WTC11 (cell line): ENCODE data around the gene TMEM79.

Experiments used
- CBFB ChIP-seq: sonication (generic); formaldehyde crosslinking; IDR thresholded peaks from 2 replicates; pipeline ENCODE4 v1.8.1; 2022; ENCODE audit warnings: mild to moderate bottlenecking, low read depth, missing genetic modification reagents
- CREB1 ChIP-seq: sonication (generic); formaldehyde crosslinking; IDR thresholded peaks from 2 replicates; pipeline ENCODE4 v1.8.0; 2023; ENCODE audit warnings: mild to moderate bottlenecking, missing genetic modification reagents
- FOXJ3 ChIP-seq: sonication (generic); formaldehyde crosslinking; IDR thresholded peaks from 2 replicates; pipeline ENCODE4 v1.9.0; 2021; ENCODE audit warnings: missing genetic modification reagents, mild to moderate bottlenecking, borderline replicate concordance
- FOXP1 ChIP-seq: sonication (generic); formaldehyde crosslinking; IDR thresholded peaks from 2 replicates; pipeline ENCODE4 v1.8.0; 2022; ENCODE audit warnings: missing genetic modification reagents, mild to moderate bottlenecking, moderate library complexity, borderline replicate concordance
- IRF2 ChIP-seq: sonication (generic); formaldehyde crosslinking; IDR thresholded peaks from 2 replicates; pipeline ENCODE4 v1.8.0; 2022; ENCODE audit warnings: low read depth, missing genetic modification reagents, borderline replicate concordance
- MXD4 ChIP-seq: fragments of 250-450 bp; sonication (Bioruptor Pico); IDR thresholded peaks from 2 replicates; pipeline ENCODE4 v1.8.0; 2021; ENCODE audit warnings: mild to moderate bottlenecking, moderate library complexity, borderline replicate concordance
- TEAD4 ChIP-seq: sonication (generic); formaldehyde crosslinking; IDR thresholded peaks from 2 replicates; pipeline ENCODE4 v1.8.0; 2022; ENCODE audit warnings: mild to moderate bottlenecking, missing genetic modification reagents
- ZNF263 ChIP-seq: sonication (generic); formaldehyde crosslinking; IDR thresholded peaks from 2 replicates; pipeline ENCODE4 v1.8.1; 2022; ENCODE audit warnings: low read depth, mild to moderate bottlenecking, moderate library complexity, missing genetic modification reagents
- TF ChIP-seq, protein P1 (sequence below): fragments of 200-600 bp; IDR thresholded peaks from 2 replicates; pipeline ENCODE4 v1.8.0; 2022; ENCODE audit warnings: antibody characterized with exemption
- TF ChIP-seq, protein P2 (sequence below): sonication (generic); formaldehyde crosslinking; IDR thresholded peaks from 2 replicates; pipeline ENCODE4 v1.8.0; 2022; ENCODE audit warnings: mild to moderate bottlenecking, missing genetic modification reagents
- TF ChIP-seq, protein P3 (sequence below): sonication (generic); formaldehyde crosslinking; IDR thresholded peaks from 2 replicates; pipeline ENCODE4 v1.8.1; 2022; ENCODE audit warnings: low read depth, missing genetic modification reagents, borderline replicate concordance
- TF ChIP-seq, protein P4 (sequence below): sonication (generic); formaldehyde crosslinking; IDR thresholded peaks from 2 replicates; pipeline ENCODE4 v1.8.1; 2023; ENCODE audit warnings: mild to moderate bottlenecking, missing genetic modification reagents, moderate library complexity
- TF ChIP-seq, protein P5 (sequence below): sonication (generic); formaldehyde crosslinking; conservative IDR thresholded peaks from 2 replicates; pipeline ENCODE4 v1.8.1; 2022; ENCODE audit warnings: mild to moderate bottlenecking, missing genetic modification reagents

DNA sequence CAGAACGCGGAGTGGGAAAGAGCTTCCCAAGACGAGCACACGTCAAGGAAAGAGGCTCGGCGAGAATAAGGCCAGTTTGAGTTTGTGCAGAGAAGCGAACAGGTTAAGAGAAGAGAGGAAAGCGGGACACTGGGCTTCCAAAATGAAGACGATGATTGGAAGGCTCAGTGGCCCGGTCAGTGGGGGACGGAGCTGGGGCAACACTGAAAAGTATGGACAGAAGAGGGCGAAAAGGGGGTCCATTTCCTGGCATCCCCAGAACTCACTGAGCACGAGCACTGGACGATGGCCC lies 53.7 kb downstream of the TMEM79 start:
- TF ChIP-seq, protein P1, sequence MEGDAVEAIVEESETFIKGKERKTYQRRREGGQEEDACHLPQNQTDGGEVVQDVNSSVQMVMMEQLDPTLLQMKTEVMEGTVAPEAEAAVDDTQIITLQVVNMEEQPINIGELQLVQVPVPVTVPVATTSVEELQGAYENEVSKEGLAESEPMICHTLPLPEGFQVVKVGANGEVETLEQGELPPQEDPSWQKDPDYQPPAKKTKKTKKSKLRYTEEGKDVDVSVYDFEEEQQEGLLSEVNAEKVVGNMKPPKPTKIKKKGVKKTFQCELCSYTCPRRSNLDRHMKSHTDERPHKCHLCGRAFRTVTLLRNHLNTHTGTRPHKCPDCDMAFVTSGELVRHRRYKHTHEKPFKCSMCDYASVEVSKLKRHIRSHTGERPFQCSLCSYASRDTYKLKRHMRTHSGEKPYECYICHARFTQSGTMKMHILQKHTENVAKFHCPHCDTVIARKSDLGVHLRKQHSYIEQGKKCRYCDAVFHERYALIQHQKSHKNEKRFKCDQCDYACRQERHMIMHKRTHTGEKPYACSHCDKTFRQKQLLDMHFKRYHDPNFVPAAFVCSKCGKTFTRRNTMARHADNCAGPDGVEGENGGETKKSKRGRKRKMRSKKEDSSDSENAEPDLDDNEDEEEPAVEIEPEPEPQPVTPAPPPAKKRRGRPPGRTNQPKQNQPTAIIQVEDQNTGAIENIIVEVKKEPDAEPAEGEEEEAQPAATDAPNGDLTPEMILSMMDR: no peak
- TF ChIP-seq ZNF263 (CRISPR knock-in tag) (no peak), MXD4 (CRISPR knock-in tag) (no peak), FOXJ3 (no peak), TEAD4 (CRISPR knock-in tag) (no peak), FOXP1 (CRISPR knock-in tag) (no peak), CBFB (CRISPR knock-in tag) (no peak), IRF2 (CRISPR knock-in tag) (no peak), CREB1 (CRISPR knock-in tag) (no peak)
- TF ChIP-seq, protein P2, sequence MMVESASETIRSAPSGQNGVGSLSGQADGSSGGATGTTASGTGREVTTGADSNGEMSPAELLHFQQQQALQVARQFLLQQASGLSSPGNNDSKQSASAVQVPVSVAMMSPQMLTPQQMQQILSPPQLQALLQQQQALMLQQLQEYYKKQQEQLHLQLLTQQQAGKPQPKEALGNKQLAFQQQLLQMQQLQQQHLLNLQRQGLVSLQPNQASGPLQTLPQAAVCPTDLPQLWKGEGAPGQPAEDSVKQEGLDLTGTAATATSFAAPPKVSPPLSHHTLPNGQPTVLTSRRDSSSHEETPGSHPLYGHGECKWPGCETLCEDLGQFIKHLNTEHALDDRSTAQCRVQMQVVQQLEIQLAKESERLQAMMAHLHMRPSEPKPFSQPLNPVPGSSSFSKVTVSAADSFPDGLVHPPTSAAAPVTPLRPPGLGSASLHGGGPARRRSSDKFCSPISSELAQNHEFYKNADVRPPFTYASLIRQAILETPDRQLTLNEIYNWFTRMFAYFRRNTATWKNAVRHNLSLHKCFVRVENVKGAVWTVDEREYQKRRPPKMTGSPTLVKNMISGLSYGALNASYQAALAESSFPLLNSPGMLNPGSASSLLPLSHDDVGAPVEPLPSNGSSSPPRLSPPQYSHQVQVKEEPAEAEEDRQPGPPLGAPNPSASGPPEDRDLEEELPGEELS: no peak
- TF ChIP-seq, protein P3, sequence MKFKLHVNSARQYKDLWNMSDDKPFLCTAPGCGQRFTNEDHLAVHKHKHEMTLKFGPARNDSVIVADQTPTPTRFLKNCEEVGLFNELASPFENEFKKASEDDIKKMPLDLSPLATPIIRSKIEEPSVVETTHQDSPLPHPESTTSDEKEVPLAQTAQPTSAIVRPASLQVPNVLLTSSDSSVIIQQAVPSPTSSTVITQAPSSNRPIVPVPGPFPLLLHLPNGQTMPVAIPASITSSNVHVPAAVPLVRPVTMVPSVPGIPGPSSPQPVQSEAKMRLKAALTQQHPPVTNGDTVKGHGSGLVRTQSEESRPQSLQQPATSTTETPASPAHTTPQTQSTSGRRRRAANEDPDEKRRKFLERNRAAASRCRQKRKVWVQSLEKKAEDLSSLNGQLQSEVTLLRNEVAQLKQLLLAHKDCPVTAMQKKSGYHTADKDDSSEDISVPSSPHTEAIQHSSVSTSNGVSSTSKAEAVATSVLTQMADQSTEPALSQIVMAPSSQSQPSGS (CRISPR knock-in tag): no peak
- TF ChIP-seq, protein P4, sequence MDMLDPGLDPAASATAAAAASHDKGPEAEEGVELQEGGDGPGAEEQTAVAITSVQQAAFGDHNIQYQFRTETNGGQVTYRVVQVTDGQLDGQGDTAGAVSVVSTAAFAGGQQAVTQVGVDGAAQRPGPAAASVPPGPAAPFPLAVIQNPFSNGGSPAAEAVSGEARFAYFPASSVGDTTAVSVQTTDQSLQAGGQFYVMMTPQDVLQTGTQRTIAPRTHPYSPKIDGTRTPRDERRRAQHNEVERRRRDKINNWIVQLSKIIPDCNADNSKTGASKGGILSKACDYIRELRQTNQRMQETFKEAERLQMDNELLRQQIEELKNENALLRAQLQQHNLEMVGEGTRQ (CRISPR knock-in tag): no peak
- TF ChIP-seq, protein P5, sequence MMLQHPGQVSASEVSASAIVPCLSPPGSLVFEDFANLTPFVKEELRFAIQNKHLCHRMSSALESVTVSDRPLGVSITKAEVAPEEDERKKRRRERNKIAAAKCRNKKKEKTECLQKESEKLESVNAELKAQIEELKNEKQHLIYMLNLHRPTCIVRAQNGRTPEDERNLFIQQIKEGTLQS (CRISPR knock-in tag): no peak
